Measurements from ENCODE around the gene LRRC7. TPM values are rescaled to one million over a fixed set of nuclear protein-coding genes. Genes with fewer than 3 reads are reported as not detected.

Gene LRRC7
- total and polyA plus RNA-seq, 2 of the 13 experiments (the other 11 are each of a cell fraction or from before 2014, with no cell fraction given): not detected

DNA sequence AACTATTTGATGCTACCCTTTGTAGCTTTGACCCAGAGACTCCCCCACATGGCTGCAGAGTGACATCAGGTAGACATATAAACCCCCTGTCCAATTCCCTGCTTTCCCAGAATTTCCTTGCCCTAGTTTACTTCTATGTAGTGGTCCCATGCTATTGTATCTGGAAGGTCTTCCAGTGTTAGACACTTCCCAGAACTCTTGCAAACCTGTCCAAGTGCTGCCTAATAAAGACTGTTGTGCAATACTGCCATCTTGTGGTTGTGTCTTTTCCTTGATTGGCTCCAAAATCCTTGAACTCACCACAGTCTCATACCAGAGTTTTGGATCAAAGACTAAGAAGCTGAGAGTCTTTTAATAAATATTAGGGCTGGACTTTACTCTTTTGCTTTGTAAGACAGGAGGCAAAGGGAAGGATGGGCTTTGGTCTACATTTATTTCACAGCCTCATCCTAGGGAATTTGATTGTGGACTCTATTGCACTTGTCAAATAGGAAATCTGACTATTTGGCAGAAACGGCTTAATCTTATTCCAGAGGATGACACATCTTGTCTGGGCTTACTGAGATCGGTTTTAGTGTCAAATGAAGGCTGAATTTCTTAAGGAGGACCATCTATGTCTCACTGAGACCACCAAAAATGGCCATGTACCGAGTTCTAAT lies 169.9 kb downstream of the LRRC7 start:
- Histone ChIP-seq H3K4me2 (ENCODE audit: low read depth, low read length) (no peak overlapping the region), H3K36me3 (replicated peaks in 1 of 2; ENCODE audit: control insufficient read depth in 1 of 2, insufficient read depth in 2 of 2, low read length in 2 of 2) (no peaks in the 10 kb centered on the region), H3K27ac (ENCODE audit: extremely low read length, insufficient read depth, low read length) (no peak overlapping the region), H3K9ac (ENCODE audit: insufficient read depth, low read depth, low read length) (no peak overlapping the region), H3K27me3 (ENCODE audit: control insufficient read depth in 1 of 2, insufficient read depth in 2 of 2, low read length in 2 of 2) (no peaks in the 10 kb centered on the region), H3K9me3 (ENCODE audit: low read length) (no peaks in the 10 kb centered on the region), H3K4me3 (replicated peaks in 1 of 3; ENCODE audit: insufficient read depth in 1 of 3, low read depth in 2 of 3, low read length in 3 of 3) (no peak overlapping the region), H3K4me1 (ENCODE audit: insufficient read depth, low read length) (no peaks in the 10 kb centered on the region), H2AFZ (ENCODE audit: low read length) (no peak overlapping the region), H3K79me2 (ENCODE audit: insufficient read depth, low read length) (no peaks in the 10 kb centered on the region), H4K20me1 (ENCODE audit: insufficient read depth, low read length) (no peaks in the 10 kb centered on the region)
- peak; percentile 92 for FAIRE-seq
- peak; percentile 89 for ATAC-seq
- intact Hi-C loops (cut with micrococcal nuclease; ENCODE audit: unreplicated experiment): loop anchor here (1.0 to 5.0 kb wide), 5 partner anchors 750 to 1885 kb away; no protein-coding TSS in a partner anchor
- BruUV-seq (replicated peaks): no TSS peak
- POLR2A ChIA-PET: no interaction called here
- DNase-seq (ENCODE audit: low spot score): peak; percentile 61
- in situ Hi-C loops (cut with HindIII; ENCODE audit: extremely low pct_ligation_motif_present, low pct_unique_long_range_greater_than_20kb): loop anchor here (5.0 kb wide), 2 partner anchors 1265 to 1620 kb away; no protein-coding TSS in a partner anchor
- CTCF ChIA-PET (ENCODE audit: low intra/inter-chr PET ratio, low total read pairs): interaction anchor here (1.8 to 2.8 kb wide), 4 partner anchors 1138 to 1621 kb away, joined by 6 to 22 read pairs (median 12); no protein-coding TSS in a partner anchor
- WGBS (ENCODE audit: low lambda C conversion rate): 0% methylated on average over 3 of the region's 3 CpGs
- TF ChIP-seq CTCF (CRISPR knock-in tag; IDR thresholded peaks at IDR 0.05) (peak; percentile 76), SNAI1 (CRISPR knock-in tag; IDR thresholded peaks at IDR 0.05; ENCODE audit: borderline replicate concordance) (no peak), SMC3 (IDR thresholded peaks at IDR 0.05; ENCODE audit: low read length) (peak; percentile 77), CEBPB (IDR thresholded peaks at IDR 0.05; ENCODE audit: borderline replicate concordance, low read depth, low read length) (peak; percentile 95), ZMYM2 (CRISPR knock-in tag; IDR thresholded peaks at IDR 0.05) (no peak), RAD21 (CRISPR knock-in tag; IDR thresholded peaks at IDR 0.05) (peak; percentile 43; the same call in 1 of the 2 replicates), ZNF512B (CRISPR knock-in tag; IDR thresholded peaks at IDR 0.05; ENCODE audit: borderline replicate concordance) (no peak), STAG1 (CRISPR knock-in tag; IDR thresholded peaks at IDR 0.05) (peak; percentile 84), MAF1 (CRISPR knock-in tag; IDR thresholded peaks at IDR 0.05; ENCODE audit: borderline replicate concordance) (no peak), ZFP90 (CRISPR knock-in tag; IDR thresholded peaks at IDR 0.05; ENCODE audit: borderline replicate concordance) (no peak)
- TF ChIP-seq, protein P1, sequence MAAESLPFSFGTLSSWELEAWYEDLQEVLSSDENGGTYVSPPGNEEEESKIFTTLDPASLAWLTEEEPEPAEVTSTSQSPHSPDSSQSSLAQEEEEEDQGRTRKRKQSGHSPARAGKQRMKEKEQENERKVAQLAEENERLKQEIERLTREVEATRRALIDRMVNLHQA (CRISPR knock-in tag; IDR thresholded peaks at IDR 0.05): no peak
- TF ChIP-seq, protein P2, sequence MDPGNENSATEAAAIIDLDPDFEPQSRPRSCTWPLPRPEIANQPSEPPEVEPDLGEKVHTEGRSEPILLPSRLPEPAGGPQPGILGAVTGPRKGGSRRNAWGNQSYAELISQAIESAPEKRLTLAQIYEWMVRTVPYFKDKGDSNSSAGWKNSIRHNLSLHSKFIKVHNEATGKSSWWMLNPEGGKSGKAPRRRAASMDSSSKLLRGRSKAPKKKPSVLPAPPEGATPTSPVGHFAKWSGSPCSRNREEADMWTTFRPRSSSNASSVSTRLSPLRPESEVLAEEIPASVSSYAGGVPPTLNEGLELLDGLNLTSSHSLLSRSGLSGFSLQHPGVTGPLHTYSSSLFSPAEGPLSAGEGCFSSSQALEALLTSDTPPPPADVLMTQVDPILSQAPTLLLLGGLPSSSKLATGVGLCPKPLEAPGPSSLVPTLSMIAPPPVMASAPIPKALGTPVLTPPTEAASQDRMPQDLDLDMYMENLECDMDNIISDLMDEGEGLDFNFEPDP (CRISPR knock-in tag; conservative IDR thresholded peaks at IDR 0.05): no peak

Measured in HepG2 (cell line).